Stomach (tissue), 9 donors: ENCODE data around the gene STK38L. TPM values are rescaled to one million over a fixed set of nuclear protein-coding genes. Genes with fewer than 3 reads are reported as not detected.

ENCODE experiments used
- DNase-seq, 2 donors: peaks; one replicate each; pipeline versions ENCODE4 v3.0.0 to v3.0.0-alpha.2; 2013 to 2019
- H3K27ac ChIP-seq, 5 donors: fragments of 200-600 bp in 4 of 5; sonication (generic) in 4 of 5; one replicate each; pipeline ENCODE4 v1.5.1; 2013 to 2019; ENCODE audit warnings: mild to moderate bottlenecking in 1 of 5, moderate library complexity in 1 of 5
- H3K27me3 ChIP-seq, 3 donors: fragments of 200-600 bp; sonication (generic); one replicate each; pipeline ENCODE4 v1.5.1; 2017 to 2019; ENCODE audit warnings: mixed run types in 1 of 3
- H3K36me3 ChIP-seq, 4 donors: fragments of 200-600 bp; sonication (generic); 1 replicate in 3 of 4; 2 replicates in 1 of 4; pipeline ENCODE4 v1.5.1; 2016 to 2019
- H3K4me1 ChIP-seq, 4 donors: fragments of 200-600 bp; sonication (generic); one replicate each; pipeline ENCODE4 v1.5.1; 2016 to 2019
- H3K4me3 ChIP-seq, 4 donors: fragments of 200-600 bp; sonication (generic) in 3 of 4; one replicate each; pipeline ENCODE4 v1.5.1; 2016 to 2019; ENCODE audit warnings: mild to moderate bottlenecking in 1 of 4
- H3K9me3 ChIP-seq, 4 donors: fragments of 200-600 bp; sonication (generic); one replicate each; pipeline ENCODE4 v1.5.1; 2016 to 2019
- EP300 ChIP-seq: sonication (generic); formaldehyde crosslinking; IDR thresholded peaks from one replicate; pipeline ENCODE4 v1.6.1; 2017; ENCODE audit warnings: antibody characterized with exemption
- POLR2A ChIP-seq, 4 donors: fragments of 450-650 bp; IDR thresholded peaks; one replicate each; pipeline ENCODE4 v1.6.1; 2016; ENCODE audit warnings: antibody characterized with exemption in 4 of 4, control low read depth in 2 of 4, mild to moderate bottlenecking in 1 of 4, moderate library complexity in 1 of 4
- POLR2AphosphoS5 ChIP-seq, 3 donors: sonication (generic); formaldehyde crosslinking; IDR thresholded peaks; one replicate each; pipeline ENCODE4 v1.6.1; 2016; ENCODE audit warnings: antibody characterized with exemption in 3 of 3
- WGBS, 5 donors: extraction: QIAGEN DNeasy Blood & Tissue Kit in 3 of 5; methylation state at CpG; one replicate each; pipeline versions ENCODE4 v1.1.5 to v1.1.7; 2013 to 2018; 5-methylcytosine and 5-hydroxymethylcytosine counted together
- intact Hi-C: fragments of 100-400 bp; cut with DNase I; formaldehyde crosslinking; loops from one replicate; pipeline ENCODE4 v1.15.1; 2023; ENCODE audit warnings: low total_unique reads
- polyA plus RNA-seq, 3 donors: library from polyadenylated mRNA; stranded (reverse); fragments of 200-250 nt; gene quantifications; one replicate each; pipeline ENCODE4 v1.2.3, GENCODE V29; 2013
- total RNA-seq, 5 donors: library from RNA; depleted of rRNA; stranded (reverse); fragments of >200 nt; gene quantifications; one replicate each; pipeline versions ENCODE4 v1.1.0 to v1.2.3, GENCODE V29; 2014 to 2016
- TF ChIP-seq, protein P1 (sequence below), 7 experiments: fragments of 450-650 bp in 4 of 7; fragments of 200-600 bp in 3 of 7; sonication (generic) in 3 of 7; IDR thresholded peaks; one replicate each; pipeline ENCODE4 v1.5.1; 2016 to 2019; ENCODE audit warnings: antibody characterized with exemption in 7 of 7, control low read depth in 2 of 7, mild to moderate bottlenecking in 1 of 7
- donor health status: healthy with polysubstance abuse.
- donor health status: Bipolar disorder and iron deficiency.
- donor health status: healthy.

The STK38L gene
- total and polyA plus RNA-seq, 8 donors: 8.5 to 118 (median 26.5) TPM

DNA sequence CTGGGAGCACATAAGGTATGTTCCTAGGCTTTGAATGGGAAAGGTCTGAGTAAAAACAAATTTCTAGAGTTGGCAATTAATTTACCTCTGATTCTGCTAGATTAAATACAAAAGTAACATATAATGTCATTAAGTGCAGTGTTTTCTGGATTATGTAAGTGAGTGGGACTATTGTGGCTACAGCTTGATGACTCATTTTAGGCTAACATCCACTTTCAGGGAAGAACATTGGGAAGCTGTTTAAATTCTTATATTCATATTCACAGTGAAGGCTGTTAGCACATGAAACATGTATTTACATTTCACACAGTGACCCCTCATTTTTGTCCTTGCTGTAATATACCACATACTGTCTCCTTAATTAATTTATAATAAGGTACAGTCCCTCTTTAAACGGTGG is 75.3 kb downstream of the STK38L start:
- Histone ChIP-seq H3K36me3 (peaks cover 11 to 81% (median 75%) of the 10 kb centered on the region in 4 donors), H3K9me3 (no peaks in the 10 kb centered on the region), H3K4me3 (no peak overlapping the region), H3K27ac (peak overlapping the region in 1 of 5 donors; percentile 38), H3K4me1 (peaks cover 0 to 25% (median 11%) of the 10 kb centered on the region in 4 donors), H3K27me3 (no peaks in the 10 kb centered on the region)
- TF ChIP-seq EP300: no peak
- no peak for TF ChIP-seq POLR2A (IDR thresholded peaks at IDR 0.05)
- TF ChIP-seq, protein P1, sequence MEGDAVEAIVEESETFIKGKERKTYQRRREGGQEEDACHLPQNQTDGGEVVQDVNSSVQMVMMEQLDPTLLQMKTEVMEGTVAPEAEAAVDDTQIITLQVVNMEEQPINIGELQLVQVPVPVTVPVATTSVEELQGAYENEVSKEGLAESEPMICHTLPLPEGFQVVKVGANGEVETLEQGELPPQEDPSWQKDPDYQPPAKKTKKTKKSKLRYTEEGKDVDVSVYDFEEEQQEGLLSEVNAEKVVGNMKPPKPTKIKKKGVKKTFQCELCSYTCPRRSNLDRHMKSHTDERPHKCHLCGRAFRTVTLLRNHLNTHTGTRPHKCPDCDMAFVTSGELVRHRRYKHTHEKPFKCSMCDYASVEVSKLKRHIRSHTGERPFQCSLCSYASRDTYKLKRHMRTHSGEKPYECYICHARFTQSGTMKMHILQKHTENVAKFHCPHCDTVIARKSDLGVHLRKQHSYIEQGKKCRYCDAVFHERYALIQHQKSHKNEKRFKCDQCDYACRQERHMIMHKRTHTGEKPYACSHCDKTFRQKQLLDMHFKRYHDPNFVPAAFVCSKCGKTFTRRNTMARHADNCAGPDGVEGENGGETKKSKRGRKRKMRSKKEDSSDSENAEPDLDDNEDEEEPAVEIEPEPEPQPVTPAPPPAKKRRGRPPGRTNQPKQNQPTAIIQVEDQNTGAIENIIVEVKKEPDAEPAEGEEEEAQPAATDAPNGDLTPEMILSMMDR (IDR thresholded peaks at IDR 0.05): no peak
- TF ChIP-seq POLR2AphosphoS5 (IDR thresholded peaks at IDR 0.05): peak in 1 of 3 donors; percentile 42
- 34 to 42% (median 40%) methylated on average over 1 of the region's 1 CpG for WGBS, 5 donors
- no peak for DNase-seq
- intact Hi-C loops: no loop called here

DNA sequence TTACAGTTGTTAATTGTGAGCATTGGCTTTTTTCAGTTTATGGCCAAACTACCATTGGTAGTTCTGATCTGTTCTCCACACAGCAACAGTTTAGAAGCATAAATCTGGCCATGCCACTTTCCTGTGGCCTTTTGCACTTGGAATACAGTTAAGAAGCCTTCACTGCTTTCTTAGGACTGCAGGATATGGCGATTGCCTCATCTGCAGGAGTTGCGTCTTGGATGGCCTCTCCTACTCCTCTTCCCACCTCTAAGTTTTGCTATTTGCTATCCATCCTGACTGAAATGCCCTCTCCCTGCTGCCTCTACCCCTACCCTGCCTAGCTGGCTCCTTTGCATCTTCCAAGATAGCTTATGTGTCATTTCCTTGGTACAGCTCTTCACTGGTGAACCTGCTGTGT is 75.8 kb downstream of the STK38L start:
- WGBS, 5 donors: 88 to 96% (median 92%) methylated on average over 2 of the region's 2 CpGs
- Histone ChIP-seq H3K27me3 (no peaks in the 10 kb centered on the region), H3K27ac (peak overlapping the region in 1 of 5 donors; percentile 38), H3K4me1 (peaks cover 0 to 25% (median 11%) of the 10 kb centered on the region in 4 donors), H3K36me3 (peaks cover 8 to 77% (median 71%) of the 10 kb centered on the region in 4 donors), H3K4me3 (no peak overlapping the region), H3K9me3 (no peaks in the 10 kb centered on the region)
- DNase-seq: no peak
- TF ChIP-seq POLR2AphosphoS5 (IDR thresholded peaks at IDR 0.05): peak in 1 of 3 donors; percentile 0
- TF ChIP-seq, protein P1 (IDR thresholded peaks at IDR 0.05): no peak
- intact Hi-C loops: no loop called here

GRCh38 chr12:27324530-27324929 is 80.4 kb downstream of the STK38L start:
- Histone ChIP-seq H3K36me3 (peaks cover 7 to 57% (median 54%) of the 10 kb centered on the region in 4 donors), H3K9me3 (no peaks in the 10 kb centered on the region), H3K27ac (no peak overlapping the region), H3K4me3 (no peak overlapping the region), H3K27me3 (no peaks in the 10 kb centered on the region), H3K4me1 (peaks cover 0 to 6% (median 0%) of the 10 kb centered on the region in 4 donors)
- TF ChIP-seq, protein P1 (IDR thresholded peaks at IDR 0.05): no peak
- TF ChIP-seq EP300 (no peak), POLR2A (IDR thresholded peaks at IDR 0.05) (no peak), POLR2AphosphoS5 (IDR thresholded peaks at IDR 0.05) (no peak)
- no peak for DNase-seq
- intact Hi-C loops: no loop called here

DNA sequence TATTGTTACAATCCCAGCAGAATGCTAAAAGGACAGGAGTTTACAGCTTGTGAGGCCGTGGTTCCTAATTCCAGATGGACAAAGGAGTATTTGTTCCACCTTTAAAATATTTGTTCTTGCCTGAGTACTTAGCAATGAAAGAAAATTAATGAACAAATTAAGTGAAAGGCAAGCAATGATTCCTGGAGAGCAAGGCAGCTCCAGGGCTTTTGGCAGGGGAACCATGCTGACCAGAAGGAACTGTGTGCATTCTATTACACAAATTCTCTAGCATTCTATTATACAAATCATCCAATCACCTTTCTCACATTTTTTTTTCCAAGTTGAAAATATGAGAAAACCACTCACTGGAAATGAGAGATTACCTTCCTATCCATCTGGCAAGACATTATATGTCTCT is 86.8 kb downstream of the STK38L start:
- Histone ChIP-seq H3K36me3 (peaks cover 0 to 18% (median 15%) of the 10 kb centered on the region in 4 donors), H3K27me3 (peaks cover 0 to 19% (median 0%) of the 10 kb centered on the region in 3 donors), H3K27ac (peak overlapping the region in 4 of 5 donors; percentile 76 to 85 (median 85)), H3K9me3 (no peaks in the 10 kb centered on the region), H3K4me1 (peaks cover 23 to 45% (median 37%) of the 10 kb centered on the region in 4 donors), H3K4me3 (no peak overlapping the region)
- intact Hi-C loops: no loop called here
- TF ChIP-seq, protein P1 (IDR thresholded peaks at IDR 0.05): no peak
- TF ChIP-seq EP300: no peak
- no peak for TF ChIP-seq POLR2AphosphoS5 (IDR thresholded peaks at IDR 0.05)
- no peak for TF ChIP-seq POLR2A (IDR thresholded peaks at IDR 0.05)
- no peak for DNase-seq
- WGBS, 5 donors: 26 to 50% (median 38%) methylated on average over 1 of the region's 1 CpG
